H9 (cell line): ENCODE results near the gene AMOTL1. TPM values are rescaled to one million over a fixed set of nuclear protein-coding genes. Genes with fewer than 3 reads are reported as not detected.

Experiments
- DNase-seq: peaks from one replicate; pipeline ENCODE4 v3.0.0-alpha.2; 2017
- H2AFZ ChIP-seq: one replicate; pipeline ENCODE4 v1.6.1; 2013; ENCODE audit warnings: mild to moderate bottlenecking, low read length, control low read depth, moderate library complexity
- H2AK5ac ChIP-seq: 2 replicates; pipeline ENCODE4 v1.6.1; 2013; ENCODE audit warnings: low read length, control low read depth, mixed read lengths; ENCODE audit not compliant: insufficient read length
- H2BK120ac ChIP-seq: one replicate; pipeline ENCODE4 v1.6.1; 2013; ENCODE audit warnings: low read depth, mild to moderate bottlenecking, low read length, control low read depth, inconsistent platforms; ENCODE audit not compliant: poor library complexity, severe bottlenecking
- H2BK12ac ChIP-seq: 2 replicates; pipeline ENCODE4 v1.6.1; 2013; ENCODE audit warnings: low read length, control low read depth, mixed read lengths, low read depth; ENCODE audit not compliant: insufficient read length
- H2BK15ac ChIP-seq: 2 replicates; pipeline ENCODE4 v1.6.1; 2013; ENCODE audit warnings: low read depth, low read length, control low read depth
- H2BK20ac ChIP-seq: one replicate; pipeline ENCODE4 v1.6.1; 2013; ENCODE audit warnings: low read depth, mild to moderate bottlenecking, low read length, control low read depth, inconsistent platforms; ENCODE audit not compliant: poor library complexity, severe bottlenecking
- H2BK5ac ChIP-seq: 2 replicates; pipeline ENCODE4 v1.6.1; 2013; ENCODE audit warnings: low read length, control low read depth, mixed read lengths; ENCODE audit not compliant: insufficient read length
- H3K14ac ChIP-seq: 2 replicates; pipeline ENCODE4 v1.6.1; 2013; ENCODE audit warnings: low read length, control low read depth; ENCODE audit not compliant: insufficient read depth
- H3K18ac ChIP-seq: 2 replicates; pipeline ENCODE4 v1.6.1; 2013; ENCODE audit warnings: low read depth, mild to moderate bottlenecking, mixed read lengths, low read length, control low read depth; ENCODE audit not compliant: insufficient read length
- H3K23ac ChIP-seq: 2 replicates; pipeline ENCODE4 v1.6.1; 2013; ENCODE audit warnings: low read length, control low read depth, mixed read lengths, low read depth; ENCODE audit not compliant: insufficient read length
- H3K23me2 ChIP-seq: 2 replicates; pipeline ENCODE4 v1.6.1; 2013; ENCODE audit warnings: low read depth, mild to moderate bottlenecking, mixed read lengths, low read length, control low read depth; ENCODE audit not compliant: insufficient read length, poor library complexity, severe bottlenecking
- H3K27ac ChIP-seq: 2 replicates; pipeline ENCODE4 v1.5.1; 2013; ENCODE audit warnings: low read length, control low read depth, mixed read lengths, low read depth; ENCODE audit not compliant: insufficient read length
- H3K27me3 ChIP-seq: 2 replicates; pipeline ENCODE4 v1.6.1; 2013; ENCODE audit warnings: low read length, control low read depth, inconsistent platforms; ENCODE audit not compliant: insufficient read depth
- H3K4ac ChIP-seq: 2 replicates; pipeline ENCODE4 v1.6.1; 2013; ENCODE audit warnings: low read depth, mild to moderate bottlenecking, control low read depth, inconsistent platforms, low read length, moderate library complexity
- H3K4me1 ChIP-seq: 2 replicates; pipeline ENCODE4 v1.6.1; 2013; ENCODE audit warnings: low read length, control low read depth, inconsistent platforms; ENCODE audit not compliant: insufficient read depth
- H3K4me2 ChIP-seq: 2 replicates; pipeline ENCODE4 v1.6.1; 2013; ENCODE audit warnings: low read length, control low read depth, mixed read lengths; ENCODE audit not compliant: insufficient read length, insufficient read depth
- H3K56ac ChIP-seq: 2 replicates; pipeline ENCODE4 v1.6.1; 2013; ENCODE audit warnings: low read depth, mild to moderate bottlenecking, mixed read lengths, low read length, control low read depth; ENCODE audit not compliant: insufficient read length
- H3K79me1 ChIP-seq: 2 replicates; pipeline ENCODE4 v1.6.1; 2013; ENCODE audit warnings: low read depth, mild to moderate bottlenecking, moderate library complexity, low read length, control low read depth, inconsistent platforms; ENCODE audit not compliant: insufficient read depth, poor library complexity, severe bottlenecking
- H3K79me2 ChIP-seq: 2 replicates; pipeline ENCODE4 v1.6.1; 2013; ENCODE audit warnings: low read length, control low read depth, inconsistent platforms; ENCODE audit not compliant: insufficient read depth
- H3K9ac ChIP-seq: 2 replicates; pipeline ENCODE4 v1.6.1; 2013; ENCODE audit warnings: low read length, control low read depth, mixed read lengths; ENCODE audit not compliant: insufficient read length; ENCODE audit errors: extremely low read depth
- H3K9me3 ChIP-seq: one replicate; pipeline ENCODE4 v1.6.1; 2013; ENCODE audit warnings: low read depth, low read length, inconsistent platforms; ENCODE audit not compliant: control insufficient read depth
- H3T11ph ChIP-seq: one replicate; pipeline ENCODE4 v1.6.1; 2013; ENCODE audit warnings: mild to moderate bottlenecking, low read length, control low read depth, inconsistent platforms
- H4K20me1 ChIP-seq: one replicate; pipeline ENCODE4 v1.6.1; 2013; ENCODE audit not compliant: control insufficient read depth, insufficient read length, insufficient read depth
- H4K5ac ChIP-seq: 2 replicates; pipeline ENCODE4 v1.6.1; 2013; ENCODE audit warnings: low read depth, mild to moderate bottlenecking, mixed read lengths, low read length, control low read depth; ENCODE audit not compliant: insufficient read length
- H4K8ac ChIP-seq: replicated peaks from 2 replicates; pipeline ENCODE4 v1.6.1; 2013; ENCODE audit warnings: low read length, control low read depth, mixed read lengths, low read depth; ENCODE audit not compliant: insufficient read length
- H4K91ac ChIP-seq: 2 replicates; pipeline ENCODE4 v1.6.1; 2013; ENCODE audit warnings: low read depth, mild to moderate bottlenecking, moderate library complexity, mixed read lengths, low read length, control low read depth; ENCODE audit not compliant: insufficient read length
- H3K27ac Mint-ChIP-seq, 3 experiments: 2 replicates in 2 of 3; 3 replicates in 1 of 3; pipeline ENCODE4 v1.8.0; 2020 to 2021; ENCODE audit warnings: mixed read lengths in 3 of 3, mild to moderate bottlenecking in 1 of 3, moderate library complexity in 1 of 3
- H3K27me3 Mint-ChIP-seq: 2 replicates; pipeline ENCODE4 v1.8.0; 2021; ENCODE audit warnings: low read depth, mild to moderate bottlenecking, moderate library complexity, mixed read lengths
- H3K36me3 Mint-ChIP-seq, 3 experiments: 2 replicates in 2 of 3; 3 replicates in 1 of 3; pipeline ENCODE4 v1.8.0; 2020 to 2021; ENCODE audit warnings: low read depth in 3 of 3, mixed read lengths in 3 of 3; ENCODE audit not compliant: insufficient read depth in 1 of 3
- H3K4me1 Mint-ChIP-seq, 2 experiments: 2 replicates each; pipeline ENCODE4 v1.8.0; 2020; ENCODE audit warnings: mixed read lengths in 2 of 2
- H3K4me3 Mint-ChIP-seq, 2 experiments: 2 replicates in 1 of 2; 3 replicates in 1 of 2; pipeline ENCODE4 v1.8.0; 2020 to 2021; ENCODE audit warnings: mild to moderate bottlenecking in 2 of 2, mixed read lengths in 2 of 2, moderate library complexity in 1 of 2
- H3K9me3 Mint-ChIP-seq, 2 experiments: 2 replicates in 1 of 2; 3 replicates in 1 of 2; pipeline ENCODE4 v1.8.0; 2020; ENCODE audit warnings: mild to moderate bottlenecking in 2 of 2, mixed read lengths in 2 of 2, moderate library complexity in 1 of 2
- WGBS: extraction: QIAGEN DNeasy Blood & Tissue Kit; methylation state at CpG from one replicate; pipeline ENCODE4 v1.1.7; 2013; ENCODE audit warnings: missing lambda C conversion rate, low lambda C conversion rate, mixed read lengths; ENCODE audit not compliant: insufficient read length; ENCODE audit errors: extremely low coverage; 5-methylcytosine and 5-hydroxymethylcytosine counted together
- total RNA-seq: library from RNA; stranded (reverse); gene quantifications from 2 replicates; pipeline ENCODE4 v1.2.1, GENCODE V29; 2021
- TF ChIP-seq, protein P1 (sequence below): fragments of 200-600 bp; sonication (generic); conservative IDR thresholded peaks from 3 replicates; pipeline ENCODE4 v1.8.0; 2021; ENCODE audit warnings: antibody characterized with exemption, mild to moderate bottlenecking

Gene AMOTL1
- total RNA-seq, 1 experiment from 2014 or later = 18.5 TPM

DNA sequence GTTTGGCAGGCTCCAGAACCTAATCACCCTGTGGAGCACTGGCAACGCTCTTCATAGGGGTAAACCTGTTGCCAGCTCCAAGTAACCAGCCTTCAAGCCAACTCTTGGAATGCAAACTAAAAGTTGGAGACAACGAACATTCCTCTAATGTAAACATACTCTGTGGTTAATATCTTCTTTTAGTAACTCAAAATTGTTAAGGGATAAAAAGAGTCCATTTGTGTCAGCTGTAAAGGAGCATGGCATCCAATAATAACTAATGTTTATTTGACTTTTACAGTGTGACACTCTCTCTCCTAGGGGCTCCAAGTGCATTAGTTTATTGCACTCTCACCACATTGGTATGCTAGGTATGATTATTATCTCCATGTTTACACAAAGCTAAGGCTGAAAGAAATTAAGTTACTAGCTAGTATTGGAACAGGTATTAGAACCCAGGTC, 31.0 kb upstream of the AMOTL1 start:
- Histone ChIP-seq H3K14ac (no peak overlapping the region), H2AFZ (no peak overlapping the region), H3K4me2 (no peak overlapping the region), H4K91ac (no peak overlapping the region), H3K27me3 (no peaks in the 10 kb centered on the region; the same call in 1 of the 2 replicates), H2BK20ac (no peak overlapping the region), H3K56ac (no peak overlapping the region), H4K8ac (no peak overlapping the region), H3K9me3 (no peaks in the 10 kb centered on the region), H2AK5ac (no peak overlapping the region), H2BK12ac (no peak overlapping the region), H3K23me2 (peaks cover 12% of the 10 kb centered on the region), H3K79me1 (no peaks in the 10 kb centered on the region), H3K4me1 (peaks cover 16% of the 10 kb centered on the region), H3K27ac (no peak overlapping the region), H3K79me2 (no peaks in the 10 kb centered on the region), H2BK120ac (no peak overlapping the region), H3K23ac (no peak overlapping the region), H4K5ac (no peak overlapping the region), H3T11ph (no peak overlapping the region), H4K20me1 (no peaks in the 10 kb centered on the region), H3K9ac (no peak overlapping the region), H3K4ac (no peak overlapping the region), H2BK5ac (no peak overlapping the region), H3K18ac (no peak overlapping the region), H2BK15ac (no peak overlapping the region)
- no peak overlapping the region for H3K4me3 Mint-ChIP-seq
- H3K4me1 Mint-ChIP-seq = peaks cover 44 to 45% of the 10 kb centered on the region in 2 experiments
- no peak for DNase-seq
- no peak overlapping the region for H3K27ac Mint-ChIP-seq
- no CpG with 5 or more reads among the region's 2 CpGs for WGBS
- TF ChIP-seq, protein P1, sequence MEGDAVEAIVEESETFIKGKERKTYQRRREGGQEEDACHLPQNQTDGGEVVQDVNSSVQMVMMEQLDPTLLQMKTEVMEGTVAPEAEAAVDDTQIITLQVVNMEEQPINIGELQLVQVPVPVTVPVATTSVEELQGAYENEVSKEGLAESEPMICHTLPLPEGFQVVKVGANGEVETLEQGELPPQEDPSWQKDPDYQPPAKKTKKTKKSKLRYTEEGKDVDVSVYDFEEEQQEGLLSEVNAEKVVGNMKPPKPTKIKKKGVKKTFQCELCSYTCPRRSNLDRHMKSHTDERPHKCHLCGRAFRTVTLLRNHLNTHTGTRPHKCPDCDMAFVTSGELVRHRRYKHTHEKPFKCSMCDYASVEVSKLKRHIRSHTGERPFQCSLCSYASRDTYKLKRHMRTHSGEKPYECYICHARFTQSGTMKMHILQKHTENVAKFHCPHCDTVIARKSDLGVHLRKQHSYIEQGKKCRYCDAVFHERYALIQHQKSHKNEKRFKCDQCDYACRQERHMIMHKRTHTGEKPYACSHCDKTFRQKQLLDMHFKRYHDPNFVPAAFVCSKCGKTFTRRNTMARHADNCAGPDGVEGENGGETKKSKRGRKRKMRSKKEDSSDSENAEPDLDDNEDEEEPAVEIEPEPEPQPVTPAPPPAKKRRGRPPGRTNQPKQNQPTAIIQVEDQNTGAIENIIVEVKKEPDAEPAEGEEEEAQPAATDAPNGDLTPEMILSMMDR = no peak
- no peaks in the 10 kb centered on the region; a peak in 1 of 5 replicates for H3K9me3 Mint-ChIP-seq
- peaks cover 19% of the 10 kb centered on the region for H3K27me3 Mint-ChIP-seq
- no peaks in the 10 kb centered on the region; a peak in 1 of 7 replicates for H3K36me3 Mint-ChIP-seq
